ENCODE results near the gene FGD4.

The FGD4 gene

DNA sequence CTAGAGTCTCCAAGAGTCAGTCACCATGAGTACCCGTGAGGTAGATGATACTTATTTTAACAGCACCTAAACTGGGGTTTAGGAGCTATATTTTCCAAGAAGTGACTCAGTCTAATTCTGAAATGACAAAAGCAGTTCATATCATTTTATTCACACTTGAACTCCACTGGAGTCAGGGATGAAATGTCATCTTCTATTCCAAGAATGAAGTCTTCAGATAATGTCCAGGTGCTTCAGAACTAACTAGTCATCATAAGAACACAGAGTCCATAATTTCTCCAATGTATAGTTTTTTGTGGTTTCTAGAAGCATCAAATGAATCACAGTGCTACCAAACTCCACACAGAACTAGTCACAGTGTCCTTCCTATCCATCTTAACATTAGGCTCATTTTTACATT, 293.0 kb downstream of the FGD4 start:
- no peak for DNase-seq

GRCh38 chr12:32693036-32693435, 293.7 kb downstream of the FGD4 start:
- DNase-seq = no peak

All from NCI-H2227 treated with DMSO at 0.1 percent for 48 hours (cell line).